ENCODE results near the gene CRYBA2.

DNA sequence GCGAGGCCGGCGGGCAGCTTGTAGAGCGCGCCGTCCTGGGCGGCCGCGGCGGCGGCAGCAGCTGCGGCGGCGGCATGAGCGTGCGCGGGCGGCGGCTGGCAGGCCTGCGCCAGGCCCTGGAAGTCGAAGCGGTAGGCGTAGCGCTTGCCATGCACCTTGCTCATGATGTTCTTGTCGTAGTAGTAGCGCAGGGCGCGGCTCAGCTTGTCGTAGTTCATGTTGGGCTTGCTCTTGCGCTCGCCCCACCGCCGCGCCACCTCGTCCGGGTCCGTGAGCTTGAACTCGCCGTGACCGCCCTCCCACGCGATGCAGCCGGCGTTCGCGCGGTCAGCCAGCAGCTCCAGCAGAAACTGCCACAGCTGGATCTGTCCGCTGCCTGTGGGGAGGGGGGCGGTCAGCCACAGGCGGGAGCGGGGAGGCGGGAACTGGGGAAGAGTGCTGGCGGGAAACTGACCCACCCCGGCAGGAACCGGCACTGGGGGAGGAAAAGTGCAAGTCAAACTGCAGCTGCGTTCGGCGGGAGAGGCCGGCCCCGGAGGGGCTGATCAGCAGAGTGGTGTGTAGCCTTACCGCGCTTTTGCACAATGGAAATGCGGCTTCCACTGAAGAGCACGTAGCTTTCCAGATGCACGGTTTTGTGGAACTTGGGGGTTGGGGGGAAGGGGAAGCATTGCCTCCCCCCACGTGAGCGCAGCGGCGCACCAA, 11.2 kb downstream of the CRYBA2 start:
- TF ChIP-seq, protein P1, sequence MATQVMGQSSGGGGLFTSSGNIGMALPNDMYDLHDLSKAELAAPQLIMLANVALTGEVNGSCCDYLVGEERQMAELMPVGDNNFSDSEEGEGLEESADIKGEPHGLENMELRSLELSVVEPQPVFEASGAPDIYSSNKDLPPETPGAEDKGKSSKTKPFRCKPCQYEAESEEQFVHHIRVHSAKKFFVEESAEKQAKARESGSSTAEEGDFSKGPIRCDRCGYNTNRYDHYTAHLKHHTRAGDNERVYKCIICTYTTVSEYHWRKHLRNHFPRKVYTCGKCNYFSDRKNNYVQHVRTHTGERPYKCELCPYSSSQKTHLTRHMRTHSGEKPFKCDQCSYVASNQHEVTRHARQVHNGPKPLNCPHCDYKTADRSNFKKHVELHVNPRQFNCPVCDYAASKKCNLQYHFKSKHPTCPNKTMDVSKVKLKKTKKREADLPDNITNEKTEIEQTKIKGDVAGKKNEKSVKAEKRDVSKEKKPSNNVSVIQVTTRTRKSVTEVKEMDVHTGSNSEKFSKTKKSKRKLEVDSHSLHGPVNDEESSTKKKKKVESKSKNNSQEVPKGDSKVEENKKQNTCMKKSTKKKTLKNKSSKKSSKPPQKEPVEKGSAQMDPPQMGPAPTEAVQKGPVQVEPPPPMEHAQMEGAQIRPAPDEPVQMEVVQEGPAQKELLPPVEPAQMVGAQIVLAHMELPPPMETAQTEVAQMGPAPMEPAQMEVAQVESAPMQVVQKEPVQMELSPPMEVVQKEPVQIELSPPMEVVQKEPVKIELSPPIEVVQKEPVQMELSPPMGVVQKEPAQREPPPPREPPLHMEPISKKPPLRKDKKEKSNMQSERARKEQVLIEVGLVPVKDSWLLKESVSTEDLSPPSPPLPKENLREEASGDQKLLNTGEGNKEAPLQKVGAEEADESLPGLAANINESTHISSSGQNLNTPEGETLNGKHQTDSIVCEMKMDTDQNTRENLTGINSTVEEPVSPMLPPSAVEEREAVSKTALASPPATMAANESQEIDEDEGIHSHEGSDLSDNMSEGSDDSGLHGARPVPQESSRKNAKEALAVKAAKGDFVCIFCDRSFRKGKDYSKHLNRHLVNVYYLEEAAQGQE (IDR thresholded peaks at IDR 0.05; ENCODE audit: insufficient read depth in 1 of 2, low read depth in 2 of 2, low read length in 2 of 2): no peak
- TF ChIP-seq POLR2AphosphoS5 (IDR thresholded peaks at IDR 0.05; ENCODE audit: low read depth, low read length) (no peak), SIN3A (IDR thresholded peaks at IDR 0.05; ENCODE audit: borderline replicate concordance, insufficient read depth, low read length) (no peak), TAF1 (IDR thresholded peaks at IDR 0.05; ENCODE audit: borderline replicate concordance, insufficient read depth, low read length) (no peak)

Data from PFSK-1 (cell line).